ENCODE data around the gene DAGLA.

The DAGLA gene

DNA sequence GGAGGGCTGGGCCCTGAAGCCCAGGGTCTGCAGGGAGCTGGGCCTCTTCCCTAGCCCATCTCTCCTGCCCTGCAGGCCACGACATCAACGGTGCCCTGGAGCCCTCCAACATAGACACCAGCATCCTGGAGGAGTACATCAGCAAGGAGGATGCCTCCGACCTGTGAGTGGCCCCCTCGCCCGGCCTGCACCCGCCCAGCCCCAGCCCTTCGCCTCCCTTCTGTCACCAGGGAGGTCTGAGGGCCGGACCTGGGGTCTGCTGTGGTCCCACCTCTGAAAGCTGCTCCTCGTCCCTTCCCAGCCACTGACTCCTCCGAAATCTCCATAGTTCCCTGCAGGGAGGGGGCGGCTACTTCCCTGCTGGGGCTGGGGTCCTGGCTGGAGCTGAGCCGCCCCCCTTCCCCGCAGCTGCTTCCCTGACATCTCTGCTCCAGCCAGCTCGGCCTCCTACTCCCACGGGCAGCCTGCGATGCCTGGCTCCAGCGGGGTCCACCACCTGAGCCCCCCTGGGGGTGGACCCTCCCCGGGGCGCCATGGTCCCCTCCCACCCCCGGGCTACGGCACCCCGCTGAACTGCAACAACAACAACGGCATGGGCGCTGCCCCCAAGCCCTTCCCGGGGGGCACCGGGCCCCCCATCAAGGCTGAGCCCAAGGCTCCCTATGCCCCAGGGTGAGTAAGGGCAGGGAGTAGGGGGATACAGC lies 85.5 kb downstream of the DAGLA start:
- no peak for DNase-seq (ENCODE audit: low read depth)

DNA sequence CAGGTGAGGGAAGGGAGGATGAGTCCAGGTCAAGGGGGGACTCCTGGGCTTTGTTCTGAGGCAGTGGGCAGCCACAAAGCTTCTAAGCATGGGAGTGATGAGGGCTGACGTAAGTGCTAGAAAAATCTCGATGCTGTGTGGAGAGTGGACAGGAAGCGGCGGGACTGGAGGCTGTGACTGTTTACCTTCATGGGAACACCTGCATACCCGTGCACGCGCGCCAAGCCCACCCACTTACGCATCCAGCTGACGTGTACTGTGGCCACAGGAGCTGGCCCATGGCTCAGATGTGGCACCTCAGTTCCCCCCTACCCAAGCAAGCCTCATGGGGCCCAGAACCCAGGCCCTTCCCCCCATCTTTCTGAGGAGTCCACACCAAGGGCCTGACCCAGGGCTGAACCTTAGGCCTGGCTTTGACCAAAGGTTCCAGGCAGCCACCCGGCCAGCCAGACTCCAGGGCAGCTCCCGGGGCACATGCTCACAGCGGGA lies 86.2 kb downstream of the DAGLA start:
- no peak for DNase-seq (ENCODE audit: low read depth)

DNA sequence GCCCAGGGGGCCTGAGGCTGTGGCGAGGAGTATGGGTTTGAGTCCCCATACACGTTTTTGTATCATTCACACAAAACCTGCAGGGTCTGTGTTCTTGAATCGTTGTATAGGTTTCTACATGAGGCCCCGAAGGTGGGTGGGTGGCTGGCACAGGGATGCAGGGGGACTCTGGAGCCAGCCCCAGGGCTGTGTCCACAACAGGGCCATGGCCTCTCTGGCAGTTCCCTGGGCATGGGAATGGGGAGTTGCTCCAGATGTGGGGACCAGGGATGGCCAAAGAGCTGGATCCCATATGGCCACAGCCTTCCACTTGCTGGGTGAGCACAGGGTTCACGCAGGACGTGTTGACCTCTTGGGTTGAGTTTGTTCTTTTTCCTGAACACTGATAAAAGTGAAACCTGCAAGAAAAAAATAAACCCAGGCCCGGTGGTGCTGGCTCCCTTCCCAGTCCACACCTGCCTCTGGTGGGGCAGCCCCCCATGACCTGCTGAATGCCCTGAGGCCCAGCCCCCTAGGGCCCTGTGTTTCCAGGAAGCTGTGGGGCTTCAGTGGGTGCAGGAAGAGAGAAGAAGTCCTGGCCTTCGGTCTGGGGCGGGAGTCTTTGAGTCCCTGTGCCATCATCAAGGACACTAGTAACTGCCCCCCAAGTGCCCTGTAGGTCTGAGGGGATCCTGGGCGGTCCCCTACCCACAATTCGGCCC lies 88.3 kb downstream of the DAGLA start:
- no peak for DNase-seq (ENCODE audit: low read depth)

DNA sequence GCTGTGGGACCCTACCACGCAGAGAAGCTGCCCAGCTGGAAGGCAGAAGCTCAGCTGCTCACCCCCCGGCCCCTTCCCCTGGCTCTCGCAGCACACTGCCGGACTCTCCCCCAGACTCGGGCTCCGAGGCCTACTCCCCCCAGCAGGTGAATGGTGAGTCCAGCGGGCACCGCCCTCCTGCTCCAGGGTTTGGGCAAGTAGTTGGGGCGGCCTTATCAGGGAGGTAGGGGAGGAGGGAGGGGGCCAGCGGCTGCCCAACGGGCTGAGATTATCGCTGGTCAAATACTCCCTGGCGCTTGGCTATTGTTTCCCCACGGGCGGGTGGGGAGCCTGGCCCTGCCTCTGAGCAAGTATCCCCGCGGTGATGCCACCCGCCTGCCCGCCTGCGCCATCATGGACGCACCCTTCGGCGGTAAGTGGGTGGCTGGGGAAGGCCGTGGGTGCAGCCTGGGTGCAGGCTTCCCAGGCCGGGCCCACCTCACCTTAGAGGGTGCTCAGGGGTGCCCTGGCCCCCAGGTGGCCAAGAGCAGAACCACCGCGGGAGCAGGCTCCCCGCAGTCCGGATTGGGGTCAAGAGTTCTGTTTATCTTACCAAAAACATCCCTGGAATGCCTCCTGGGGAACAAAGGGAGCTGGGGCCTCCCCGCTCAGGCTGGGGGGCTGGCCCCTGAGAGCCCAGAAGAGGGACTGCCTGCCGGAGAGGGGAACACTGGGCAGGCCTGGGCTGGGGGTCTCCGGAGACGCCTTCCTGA lies 89.2 kb downstream of the DAGLA start:
- peak; percentile 55 for DNase-seq (ENCODE audit: low read depth)

DNA sequence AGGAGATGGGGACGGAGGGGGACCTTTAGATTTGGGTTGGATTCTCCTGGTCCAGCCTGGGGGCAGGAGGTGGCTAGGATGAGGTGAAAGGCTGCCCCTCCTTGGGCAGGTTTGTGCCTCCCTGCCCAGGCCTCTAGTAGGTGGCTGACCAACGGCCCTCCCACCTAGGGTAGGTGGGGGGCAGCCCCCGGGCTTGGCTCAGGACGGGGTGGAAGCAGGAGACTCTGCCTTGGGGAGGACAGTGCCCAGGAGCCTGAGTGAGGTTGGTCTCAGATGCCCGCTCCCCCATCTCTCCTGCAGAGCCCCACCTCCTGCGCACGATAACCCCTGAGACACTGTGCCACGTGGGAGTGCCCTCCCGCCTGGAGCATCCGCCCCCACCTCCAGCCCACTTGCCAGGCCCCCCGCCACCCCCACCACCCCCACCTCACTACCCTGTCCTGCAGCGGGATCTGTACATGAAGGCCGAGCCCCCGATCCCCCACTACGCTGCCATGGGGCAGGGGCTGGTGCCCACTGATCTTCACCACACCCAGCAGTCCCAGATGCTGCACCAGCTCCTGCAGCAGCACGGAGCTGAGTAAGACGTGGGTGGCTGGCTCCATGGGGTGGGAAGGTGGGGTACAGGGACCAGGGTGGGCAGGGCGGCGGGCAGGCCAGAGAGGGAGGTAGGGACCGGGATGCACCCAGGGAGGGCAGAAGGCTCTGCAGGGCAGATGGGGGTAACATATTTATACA lies 89.9 kb downstream of the DAGLA start:
- DNase-seq (ENCODE audit: low read depth), result no peak

DNA sequence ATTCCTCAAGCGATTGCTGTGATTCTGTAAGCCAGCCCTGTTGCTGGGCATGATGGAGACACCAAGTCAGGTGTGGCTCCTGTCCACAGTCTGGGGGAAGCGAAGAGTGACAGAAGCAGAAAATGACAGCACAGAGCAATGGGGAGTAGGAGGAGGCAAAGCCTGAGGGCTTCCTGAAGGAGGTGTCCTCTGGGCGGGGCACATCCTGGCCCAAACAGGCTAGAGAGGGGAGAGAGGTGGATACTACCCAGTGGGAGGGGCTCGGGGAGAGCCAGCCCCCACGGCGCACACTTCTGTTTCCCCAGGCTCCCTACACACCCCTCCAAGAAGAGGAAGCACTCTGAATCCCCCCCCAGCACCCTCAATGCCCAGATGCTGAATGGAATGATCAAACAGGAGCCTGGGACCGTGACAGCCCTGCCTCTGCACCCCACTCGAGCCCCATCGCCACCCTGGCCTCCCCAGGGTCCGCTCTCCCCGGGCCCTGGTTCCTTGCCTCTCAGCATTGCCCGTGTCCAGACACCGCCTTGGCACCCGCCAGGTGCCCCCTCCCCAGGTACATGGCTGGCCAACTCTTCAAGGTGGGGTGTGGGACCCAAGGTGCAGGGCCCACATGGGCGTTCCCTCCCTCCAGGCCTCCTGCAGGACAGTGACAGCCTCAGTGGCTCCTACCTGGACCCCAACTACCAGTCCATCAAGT lies 91.2 kb downstream of the DAGLA start:
- no peak for DNase-seq (ENCODE audit: low read depth)

DNA sequence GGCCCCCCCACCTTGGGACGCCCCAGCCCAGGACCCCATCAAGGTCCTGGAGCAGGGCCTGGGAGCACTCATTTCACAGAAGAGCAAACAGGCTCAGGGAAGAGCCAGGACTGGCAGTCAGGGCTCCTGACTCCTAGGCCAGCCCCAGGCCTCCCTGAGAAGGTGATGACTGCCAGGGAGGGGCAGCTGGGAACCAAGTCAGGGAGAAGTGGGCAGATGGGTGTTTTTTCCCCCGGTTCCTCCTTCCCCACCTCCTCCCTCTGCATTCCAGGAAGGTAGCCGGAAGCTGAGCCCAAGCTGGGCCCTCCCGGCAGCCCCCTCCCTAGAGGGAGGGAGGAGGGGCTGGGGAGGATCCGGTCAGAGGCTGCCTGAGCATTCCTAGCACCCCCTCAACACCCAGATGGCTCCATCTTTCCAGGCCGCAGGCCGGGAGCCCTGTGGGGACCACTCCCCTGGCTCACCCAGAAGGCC lies 91.8 kb downstream of the DAGLA start:
- DNase-seq (ENCODE audit: low read depth), result no peak

DNA sequence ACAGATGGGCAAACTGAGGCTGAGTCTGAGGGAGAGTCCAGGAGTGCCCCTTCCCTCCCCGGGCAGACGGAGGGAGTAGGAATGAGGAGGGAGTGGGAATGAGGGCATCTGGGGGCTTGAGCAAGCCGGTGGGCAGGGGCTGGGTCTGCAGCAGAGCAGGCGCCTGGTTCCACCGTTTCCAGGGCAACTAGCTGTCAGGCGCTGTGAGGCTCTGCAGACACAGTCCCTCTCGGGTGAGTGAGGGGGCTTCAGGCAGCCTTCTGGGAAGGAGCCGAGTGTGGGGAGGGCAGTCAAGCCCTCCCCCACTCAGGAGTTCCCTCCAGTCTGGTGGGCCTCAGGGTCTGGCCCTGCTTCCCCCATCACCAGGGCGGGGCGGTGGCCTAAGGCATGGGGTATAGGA lies 93.2 kb downstream of the DAGLA start:
- no peak for DNase-seq (ENCODE audit: low read depth)

DNA sequence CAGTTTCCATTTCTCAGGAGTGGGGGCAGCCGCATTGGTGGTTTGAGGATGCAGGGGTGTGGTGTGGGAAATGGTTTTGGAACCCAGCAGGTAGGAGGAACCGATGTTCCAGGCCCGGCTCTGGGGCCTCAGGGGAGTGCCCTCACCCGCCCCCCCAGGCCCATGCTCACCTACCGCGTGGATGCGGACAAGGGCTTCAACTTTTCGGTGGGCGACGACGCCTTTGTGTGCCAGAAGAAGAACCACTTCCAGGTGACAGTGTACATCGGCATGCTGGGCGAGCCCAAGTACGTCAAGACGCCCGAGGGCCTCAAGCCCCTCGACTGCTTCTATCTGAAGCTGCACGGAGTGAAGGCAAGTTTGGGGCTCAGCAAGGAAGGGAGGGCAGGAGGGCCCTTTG lies 93.6 kb downstream of the DAGLA start:
- no peak for DNase-seq (ENCODE audit: low read depth)

DNA sequence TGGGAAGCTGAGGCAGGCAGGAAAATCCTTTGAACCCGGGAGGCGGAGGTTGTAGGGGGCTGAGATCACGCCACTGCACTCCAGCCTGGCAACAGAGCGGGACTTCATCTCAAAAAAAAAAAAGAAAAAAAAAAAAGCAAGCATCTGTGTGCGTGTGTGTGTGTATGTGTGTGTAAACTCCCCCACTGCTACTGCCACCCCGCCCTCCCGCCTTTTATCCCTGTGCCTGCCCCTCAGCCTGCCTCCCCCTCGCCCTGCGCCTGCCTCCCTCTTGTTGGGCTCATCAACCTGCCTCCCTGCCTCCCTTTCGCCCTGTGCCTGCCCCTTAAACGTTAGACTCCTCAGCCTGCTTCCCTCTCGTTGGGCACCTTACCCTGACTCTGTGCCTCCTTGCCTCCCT lies 94.2 kb downstream of the DAGLA start:
- no peak for DNase-seq (ENCODE audit: low read depth)

DNA sequence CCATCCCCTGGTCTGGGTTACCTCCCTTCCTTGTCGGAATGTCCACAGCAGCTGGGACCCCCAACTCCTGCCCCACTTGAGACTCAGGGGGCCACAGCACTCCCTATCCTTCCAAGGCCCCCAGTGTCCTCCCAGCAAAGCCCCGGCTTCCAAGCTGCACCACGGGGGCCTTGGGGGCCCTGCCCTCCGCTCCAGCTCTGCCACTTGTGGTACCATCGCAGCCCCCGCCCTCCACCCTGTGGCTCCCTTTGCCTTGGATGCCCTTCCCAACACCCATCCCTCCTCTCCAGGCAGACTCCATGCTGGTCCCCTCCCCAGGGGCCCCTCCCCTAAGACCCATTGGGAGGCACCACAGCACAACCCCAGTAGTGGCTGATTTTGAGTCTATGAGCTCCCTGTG lies 94.9 kb downstream of the DAGLA start:
- DNase-seq (ENCODE audit: low read depth), result no peak

DNA sequence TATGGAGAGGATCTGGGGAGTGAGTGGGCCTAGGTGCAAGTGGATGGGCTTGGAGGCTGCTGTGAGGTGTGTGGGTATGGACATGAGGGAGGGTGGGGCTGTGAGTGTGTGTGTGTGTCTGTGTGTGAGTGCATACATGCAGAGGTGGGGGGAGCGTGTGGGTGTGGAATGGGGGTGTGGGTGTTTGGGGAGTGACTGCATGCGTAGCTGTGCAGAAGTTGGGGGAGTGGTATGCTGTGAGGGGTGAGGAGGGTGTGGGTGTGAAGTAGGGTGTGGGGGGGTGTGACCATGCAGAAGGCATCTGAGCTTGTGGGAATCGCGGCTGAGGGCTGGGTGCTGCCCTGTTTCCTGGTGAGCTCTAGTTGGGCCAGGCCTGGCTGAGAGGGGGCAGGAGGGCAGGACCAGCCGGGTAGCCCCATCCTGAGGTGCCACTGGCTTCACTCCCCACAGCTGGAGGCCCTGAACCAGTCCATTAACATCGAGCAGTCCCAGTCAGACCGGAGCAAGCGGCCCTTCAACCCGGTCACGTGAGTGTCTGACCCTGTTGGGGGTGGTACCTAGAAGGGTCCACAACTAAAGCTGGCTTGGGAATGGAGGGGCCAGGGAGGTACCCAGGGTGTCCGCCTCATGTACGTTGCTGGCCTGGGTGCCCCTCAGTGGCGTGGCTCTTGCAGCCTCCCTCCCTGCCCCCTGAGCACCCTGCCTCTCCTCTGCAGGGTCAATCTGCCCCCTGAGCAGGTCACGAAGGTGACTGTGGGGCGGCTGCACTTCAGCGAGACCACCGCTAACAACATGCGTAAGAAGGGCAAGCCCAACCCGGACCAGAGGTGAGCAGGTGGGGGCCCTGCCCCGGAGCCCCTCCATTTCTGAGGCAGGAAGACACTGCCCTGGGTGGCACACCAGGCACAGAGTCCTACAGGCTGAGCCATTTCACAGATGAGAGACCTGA lies 95.7 kb downstream of the DAGLA start:
- DNase-seq (ENCODE audit: low read depth), result no peak

DNA sequence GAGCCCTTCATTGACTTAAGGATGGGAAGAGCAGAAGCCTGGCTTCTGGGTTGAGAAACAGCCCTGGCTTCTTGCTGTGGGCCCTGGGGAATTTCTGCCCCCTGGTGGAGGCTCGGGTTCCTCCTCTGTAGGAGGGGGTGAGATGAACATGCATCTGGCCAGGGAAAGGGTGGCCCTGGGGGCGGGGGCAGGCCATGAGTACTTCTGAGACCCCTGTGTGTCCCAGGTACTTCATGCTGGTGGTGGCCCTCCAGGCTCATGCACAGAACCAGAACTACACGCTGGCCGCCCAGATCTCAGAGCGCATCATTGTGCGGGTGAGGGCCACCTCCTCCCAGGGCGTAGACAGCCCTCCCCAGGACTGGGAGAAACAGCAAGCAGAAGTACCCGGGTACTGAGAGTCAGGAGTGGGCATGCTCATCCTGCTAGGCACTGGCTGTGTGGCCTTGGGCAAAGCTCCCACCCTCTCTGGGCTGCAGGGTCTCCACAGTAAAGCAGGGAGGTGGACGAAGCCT lies 96.4 kb downstream of the DAGLA start:
- DNase-seq (ENCODE audit: low read depth), result peak; percentile 72

DNA sequence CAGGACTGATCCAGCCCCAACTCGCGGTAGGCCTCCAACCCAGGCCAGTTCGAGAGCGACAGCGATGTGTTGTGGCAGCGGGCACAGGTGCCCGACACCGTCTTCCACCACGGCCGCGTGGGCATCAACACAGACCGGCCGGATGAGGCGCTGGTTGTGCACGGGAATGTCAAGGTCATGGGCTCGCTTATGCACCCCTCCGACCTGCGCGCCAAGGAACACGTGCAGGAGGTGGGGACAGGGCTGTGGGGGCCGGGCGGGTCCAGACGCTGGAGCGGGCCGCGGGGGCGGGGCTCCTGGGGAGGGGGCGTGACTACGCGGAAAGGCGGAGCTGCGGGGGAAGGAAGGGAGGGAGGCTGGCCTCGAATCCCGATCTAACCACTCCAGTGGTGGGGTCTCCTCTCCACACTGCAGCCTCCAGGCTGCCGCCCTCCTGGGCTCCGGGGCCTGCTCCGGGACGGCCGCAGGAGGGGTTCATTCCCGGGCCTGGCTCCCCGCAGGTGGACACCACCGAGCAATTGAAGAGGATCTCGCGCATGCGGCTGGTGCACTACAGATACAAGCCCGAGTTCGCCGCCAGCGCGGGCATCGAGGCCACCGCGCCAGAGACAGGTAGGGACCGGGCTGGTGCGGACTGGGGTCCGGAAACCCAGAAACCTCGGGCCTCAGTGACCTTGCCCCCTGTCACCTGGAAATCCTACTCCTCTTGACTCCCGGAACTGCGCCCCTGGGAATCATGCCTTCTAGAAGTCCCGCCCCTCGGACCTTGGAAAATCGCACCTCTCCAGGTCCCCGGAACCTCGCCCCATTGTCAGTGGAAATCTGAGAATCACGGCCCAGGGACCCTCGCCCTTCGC lies 97.3 kb downstream of the DAGLA start:
- DNase-seq (ENCODE audit: low read depth), result no peak

DNA sequence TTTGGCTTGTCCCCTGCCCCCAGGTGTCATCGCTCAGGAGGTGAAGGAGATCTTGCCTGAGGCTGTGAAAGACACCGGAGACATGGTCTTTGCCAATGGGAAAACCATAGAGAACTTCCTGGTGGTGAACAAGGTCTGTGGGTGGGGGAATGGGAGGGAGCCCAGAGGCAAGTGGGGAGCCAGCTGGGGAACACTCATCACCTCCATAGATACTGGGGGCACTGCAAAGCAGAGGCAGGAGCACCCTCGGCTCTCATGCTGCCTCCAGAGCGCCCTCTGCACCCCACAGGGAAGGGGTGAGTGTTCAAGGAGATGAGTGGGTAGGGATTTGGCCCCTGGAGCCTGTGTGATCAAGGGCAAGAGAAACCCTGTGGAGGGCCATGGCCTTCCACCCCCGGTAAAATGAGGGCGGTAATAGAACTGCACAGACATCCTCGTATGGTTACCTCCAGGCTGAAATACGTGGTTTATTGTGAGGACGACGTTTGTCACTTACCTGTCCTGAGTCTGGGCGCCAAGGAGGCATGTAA lies 98.2 kb downstream of the DAGLA start:
- no peak for DNase-seq (ENCODE audit: low read depth)

DNA sequence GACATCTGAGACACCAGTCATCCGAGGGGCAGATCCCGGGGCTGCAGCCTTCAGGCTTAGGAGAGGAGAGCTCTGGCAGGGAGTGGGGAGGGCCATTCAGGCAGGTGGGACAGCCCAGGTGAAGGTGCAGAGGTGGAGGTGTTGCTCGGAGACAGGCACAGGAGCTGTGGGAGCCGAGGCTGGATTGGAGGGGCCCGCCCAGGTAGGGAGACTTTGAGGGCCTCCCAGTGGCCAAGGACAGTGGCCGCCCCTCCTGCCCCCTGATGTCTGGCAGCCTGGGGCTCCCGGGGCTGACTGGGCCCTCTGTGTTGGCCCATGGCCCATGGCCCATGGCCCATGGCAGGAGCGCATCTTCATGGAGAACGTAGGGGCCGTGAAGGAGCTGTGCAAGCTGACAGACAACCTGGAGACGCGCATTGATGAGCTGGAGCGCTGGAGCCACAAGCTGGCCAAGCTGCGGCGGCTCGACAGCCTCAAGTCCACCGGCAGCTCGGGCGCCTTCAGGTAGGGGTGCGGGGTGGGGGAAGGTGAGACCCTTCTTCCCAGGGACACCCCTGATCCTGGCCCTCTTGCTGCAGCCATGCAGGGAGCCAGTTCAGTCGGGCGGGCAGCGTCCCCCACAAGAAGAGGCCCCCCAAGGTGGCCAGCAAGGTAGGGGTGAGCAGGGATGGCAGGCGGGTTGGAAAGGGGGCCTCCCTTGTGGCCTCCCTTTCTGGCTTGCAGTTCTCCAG lies 98.9 kb downstream of the DAGLA start:
- no peak for DNase-seq (ENCODE audit: low read depth)

DNA sequence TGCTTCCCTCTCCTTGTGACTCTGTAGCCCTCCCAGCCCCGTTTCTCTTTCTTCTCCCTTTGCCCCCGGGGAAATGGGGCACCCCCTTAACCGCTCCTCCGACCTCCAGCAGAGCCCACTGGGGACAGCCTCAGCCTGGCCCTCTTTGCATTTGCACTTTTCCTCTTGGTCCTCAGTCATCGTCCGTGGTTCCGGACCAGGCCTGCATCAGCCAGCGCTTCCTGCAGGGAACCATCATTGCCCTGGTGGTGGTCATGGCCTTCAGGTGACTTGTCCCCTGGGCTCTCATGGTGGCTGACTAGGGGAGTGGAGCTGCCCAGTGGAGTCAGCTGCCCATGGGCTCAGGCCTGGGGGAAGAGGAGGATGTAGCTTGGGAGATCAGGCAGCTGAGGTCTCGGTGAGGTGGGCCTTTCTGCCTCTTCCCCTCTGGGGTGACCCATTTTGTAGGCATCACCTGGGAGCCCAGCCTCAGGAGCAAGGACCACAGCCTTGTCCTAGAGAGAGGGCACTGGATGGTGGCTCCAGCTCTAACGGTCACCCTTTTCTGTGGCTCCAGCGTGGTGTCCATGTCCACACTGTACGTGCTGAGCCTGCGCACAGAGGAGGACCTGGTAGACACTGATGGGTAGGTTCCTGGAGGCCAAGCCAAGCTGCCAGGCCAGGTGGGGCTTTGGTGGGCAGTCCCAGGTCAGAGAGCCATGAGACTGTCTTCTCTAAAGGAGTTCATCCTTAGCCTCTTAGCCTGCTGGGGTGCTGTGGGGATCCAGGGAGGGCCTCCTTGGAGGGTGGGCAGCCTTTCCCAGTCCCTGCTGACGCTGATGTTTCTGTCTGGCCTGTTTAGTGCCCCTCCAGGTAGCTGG lies 99.7 kb downstream of the DAGLA start:
- DNase-seq (ENCODE audit: low read depth), result no peak

Measured in EH (cell line).